Smooth muscle cell of bladder (primary cell): ENCODE measurements around the gene TRAPPC1. TPM values are rescaled to one million over a fixed set of nuclear protein-coding genes. Genes with fewer than 3 reads are reported as not detected.

Experiments used
- total RNA-seq: library from RNA; depleted of rRNA; stranded (reverse); fragments of >200 nt; gene quantifications from 2 replicates; pipeline ENCODE4 v1.2.3, GENCODE V29; 2014

Gene TRAPPC1
- 36.4 and 42.0 TPM in 2 replicates for total RNA-seq

GRCh38 chr17:7931709-7932482 lies at the start of gene TRAPPC1, which contains the start of gene CNTROB:
Gene TRAPPC1 (minus strand): TSS chr17:7931946. CDS start chr17:7931829, 117 bp downstream.
Gene CNTROB (plus strand): TSS chr17:7932206. CDS start chr17:7933080, 874 bp downstream.

GRCh38 chr17:7929158-7930023 lies 2.4 kb downstream of the TRAPPC1 start, which contains the start of gene KCNAB3:
Gene KCNAB3 (minus strand): TSS chr17:7929856. CDS start chr17:7929435, 421 bp downstream.

GRCh38 chr17:7915611-7916384 lies 15.9 kb downstream of the TRAPPC1 start, which contains the start of gene RNF227:
Gene RNF227 (minus strand): TSS chr17:7916289. CDS start chr17:7916195, 94 bp downstream.

GRCh38 chr17:7888184-7888920 lies 43.4 kb downstream of the TRAPPC1 start, which contains the start of gene CHD3:
Gene CHD3 (plus strand): TSS chr17:7888789. CDS start chr17:7889001, 212 bp downstream.

Other genes starting within 250 kb of the TRAPPC1 start
- gene TP53, start 244.5 kb downstream of the TRAPPC1 start, total RNA-seq, result 16.9 and 18.7 TPM in 2 replicates
- gene WRAP53, start 243.5 kb downstream of the TRAPPC1 start, total RNA-seq, result 3.1 and 3.4 TPM in 2 replicates
- gene EFNB3, start 226.7 kb downstream of the TRAPPC1 start, total RNA-seq, result 0.09 and 0.28 TPM in 2 replicates
- gene DNAH2, start 214.2 kb downstream of the TRAPPC1 start, total RNA-seq, result 0.57 and 1.8 TPM in 2 replicates
- gene KDM6B, start 97.7 kb downstream of the TRAPPC1 start, total RNA-seq, result 4.8 and 7.7 TPM in 2 replicates
- 0.14 and 0.28 TPM in 2 replicates for gene TMEM88, start 76.9 kb downstream of the TRAPPC1 start, total RNA-seq
- 96.1 and 113 TPM in 2 replicates for gene NAA38, start 74.4 kb downstream of the TRAPPC1 start, total RNA-seq
- 6.0 and 8.2 TPM in 2 replicates for gene CYB5D1, start 73.9 kb downstream of the TRAPPC1 start, total RNA-seq
- 231 and 283 TPM in 2 replicates for gene CHD3, start 43.2 kb downstream of the TRAPPC1 start, total RNA-seq
- gene RNF227, start 15.7 kb downstream of the TRAPPC1 start, total RNA-seq, result 2.3 and 2.8 TPM in 2 replicates
- gene KCNAB3, start 2.1 kb downstream of the TRAPPC1 start, total RNA-seq, result 0.18 and 0.28 TPM in 2 replicates
- 13.4 and 17.4 TPM in 2 replicates for gene CNTROB, start 260 bp upstream of the TRAPPC1 start, total RNA-seq
- gene GUCY2D, start 70.7 kb upstream of the TRAPPC1 start, total RNA-seq, result under 0.01 and 0.09 TPM in 2 replicates
- gene ALOX15B, start 107.1 kb upstream of the TRAPPC1 start, total RNA-seq, result 0.18 TPM in 1 of 2 replicates, not detected in the other
- gene ALOX12B, start 155.8 kb upstream of the TRAPPC1 start, total RNA-seq, result not detected in 2 replicates
- gene ALOXE3, start 186.6 kb upstream of the TRAPPC1 start, total RNA-seq, result under 0.01 TPM in 1 of 2 replicates, not detected in the other
- gene HES7, start 192.2 kb upstream of the TRAPPC1 start, total RNA-seq, result not detected in 2 replicates
- gene PER1, start 220.5 kb upstream of the TRAPPC1 start, total RNA-seq, result 2.9 and 3.3 TPM in 2 replicates
- 3.5 and 3.7 TPM in 2 replicates for gene VAMP2, start 231.0 kb upstream of the TRAPPC1 start, total RNA-seq
- gene TMEM107, start 244.4 kb upstream of the TRAPPC1 start, total RNA-seq, result 18.4 and 45.5 TPM in 2 replicates